Measurements from ENCODE around the gene NELL1.

NELL1 gene

GRCh38 chr11:21464601-21465193 lies 795.3 kb downstream of the NELL1 start:
- ATAC-seq: no peak
- TF ChIP-seq ESRRG (CRISPR knock-in tag; IDR thresholded peaks at IDR 0.05) (no peak), ISL1 (CRISPR knock-in tag; IDR thresholded peaks at IDR 0.05) (no peak), CSDC2 (CRISPR knock-in tag; IDR thresholded peaks at IDR 0.05) (no peak), POU6F1 (CRISPR knock-in tag; IDR thresholded peaks at IDR 0.05; ENCODE audit: borderline replicate concordance, low read depth) (no peak), TOX (CRISPR knock-in tag; IDR thresholded peaks at IDR 0.05; ENCODE audit: borderline replicate concordance) (no peak), RARB (CRISPR knock-in tag; IDR thresholded peaks at IDR 0.05) (no peak), ZC3H10 (CRISPR knock-in tag; IDR thresholded peaks at IDR 0.05) (no peak), CSRNP3 (CRISPR knock-in tag; IDR thresholded peaks at IDR 0.05) (no peak), BACH2 (CRISPR knock-in tag; IDR thresholded peaks at IDR 0.05; ENCODE audit: borderline replicate concordance) (no peak)

GRCh38 chr11:21465203-21465602 lies 795.8 kb downstream of the NELL1 start:
- TF ChIP-seq PPARA (CRISPR knock-in tag; IDR thresholded peaks at IDR 0.05; ENCODE audit: borderline replicate concordance) (no peak), ZC3H10 (CRISPR knock-in tag; IDR thresholded peaks at IDR 0.05) (no peak), OSR1 (CRISPR knock-in tag; IDR thresholded peaks at IDR 0.05) (no peak)
- ATAC-seq: no peak

GRCh38 chr11:21465920-21466319 lies 796.5 kb downstream of the NELL1 start:
- no peak for TF ChIP-seq POU6F1 (CRISPR knock-in tag; IDR thresholded peaks at IDR 0.05; ENCODE audit: borderline replicate concordance, low read depth)
- no peak for TF ChIP-seq CREB5 (CRISPR knock-in tag; IDR thresholded peaks at IDR 0.05; ENCODE audit: low read depth)
- TF ChIP-seq ZC3H10 (CRISPR knock-in tag; IDR thresholded peaks at IDR 0.05): no peak
- no peak for TF ChIP-seq ZNF70 (CRISPR knock-in tag; IDR thresholded peaks at IDR 0.05)
- no peak for TF ChIP-seq RARB (CRISPR knock-in tag; IDR thresholded peaks at IDR 0.05)
- TF ChIP-seq SNAI2 (CRISPR knock-in tag; IDR thresholded peaks at IDR 0.05): no peak
- TF ChIP-seq TSHZ2 (CRISPR knock-in tag; IDR thresholded peaks at IDR 0.05): no peak
- no peak for TF ChIP-seq ZFP30 (CRISPR knock-in tag; IDR thresholded peaks at IDR 0.05)
- TF ChIP-seq BACH2 (CRISPR knock-in tag; IDR thresholded peaks at IDR 0.05; ENCODE audit: borderline replicate concordance): no peak
- TF ChIP-seq GLIS3 (CRISPR knock-in tag; IDR thresholded peaks at IDR 0.05): no peak
- no peak for TF ChIP-seq CSRNP3 (CRISPR knock-in tag; IDR thresholded peaks at IDR 0.05)
- no peak for TF ChIP-seq PPARA (CRISPR knock-in tag; IDR thresholded peaks at IDR 0.05; ENCODE audit: borderline replicate concordance)
- no peak for TF ChIP-seq CSDC2 (CRISPR knock-in tag; IDR thresholded peaks at IDR 0.05)
- no peak for TF ChIP-seq ZNF8 (CRISPR knock-in tag; IDR thresholded peaks at IDR 0.05)
- no peak for TF ChIP-seq ARNTL (CRISPR knock-in tag; IDR thresholded peaks at IDR 0.05; ENCODE audit: borderline replicate concordance, low read depth)
- no peak for ATAC-seq

Measured in SK-N-SH treated with all-trans-retinoic acid at 6 μM for 48 hours (cell line).